ENCODE results near the gene MYL11. TPM values are rescaled to one million over a fixed set of nuclear protein-coding genes. Genes with fewer than 3 reads are reported as not detected.

Gene MYL11
- total RNA-seq, 5 donors from 2014 or later (not counting 1 experiment from before 2014, with no cell fraction given), result 0.91 to 1.3 (median 1.1) TPM; not detected in 2

- ATAC-seq (replicated peaks in 1 of 4) (no peak), DNase-seq (no peak)
- peaks cover 9% of the 10 kb centered on the region for H3K36me3 Mint-ChIP-seq
- Histone ChIP-seq H3K4me1 (ENCODE audit: control insufficient read depth in 1 of 2, extremely low read depth in 1 of 2, insufficient read depth in 2 of 2, low read length in 2 of 2) (peaks cover 2 to 42% of the 10 kb centered on the region in 2 experiments), H3K27ac (ENCODE audit: low read length) (peak overlapping the region; percentile 83), H3K9me3 (no peaks in the 10 kb centered on the region), H3K36me3 (ENCODE audit: control insufficient read depth in 2 of 2, extremely low read depth in 1 of 2, insufficient read depth in 1 of 2, low read length in 1 of 2) (peaks cover 24 to 59% of the 10 kb centered on the region in 2 donors), H3K27me3 (replicated peaks in 1 of 2; ENCODE audit: control insufficient read depth in 2 of 2, extremely low read depth in 1 of 2, insufficient read depth in 2 of 2, low read length in 1 of 2) (no peaks in the 10 kb centered on the region), H3K4me3 (ENCODE audit: control insufficient read depth in 1 of 2, extremely low read depth in 1 of 2, low read length in 1 of 2) (no peak overlapping the region)
- no peaks in the 10 kb centered on the region for H3K9me3 Mint-ChIP-seq
- H3K4me3 Mint-ChIP-seq, result peak overlapping the region; percentile 92 to 94 (median 93)
- 76% methylated on average over 6 of the region's 12 CpGs for WGBS (ENCODE audit: insufficient coverage)
- H3K27ac Mint-ChIP-seq, result peak overlapping the region; percentile 96 to 97
- POLR2A ChIA-PET, result no interaction called here
- peaks cover 30 to 34% (median 30%) of the 10 kb centered on the region in 3 donors for H3K4me1 Mint-ChIP-seq
- CTCF ChIA-PET, result interaction anchor here (0.5 to 2.7 kb wide), 3 partner anchors 14 to 533 kb away, joined by 4 to 9 read pairs (median 4); partner anchors contain the start of gene TBC1D10B (in 1 of the 2)
- no peaks in the 10 kb centered on the region for H3K27me3 Mint-ChIP-seq
Observed at GRCh38 chr16:30356401-30357084, 18.1 kb upstream of the MYL11 start.

GRCh38 chr16:30357085-30357714, 17.4 kb upstream of the MYL11 start:
- no peaks in the 10 kb centered on the region for H3K9me3 ChIP-seq

GRCh38 chr16:30357715-30358576, 16.7 kb upstream of the MYL11 start:
- H3K4me1 ChIP-seq (ENCODE audit: control insufficient read depth in 1 of 2, extremely low read depth in 1 of 2, insufficient read depth in 2 of 2, low read length in 2 of 2), result peaks cover 2 to 35% of the 10 kb centered on the region in 2 experiments
- H3K27ac ChIP-seq (ENCODE audit: low read length), result no peak overlapping the region
- DNase-seq (no peak), ATAC-seq (replicated peaks in 1 of 4) (no peak)
- ChIA-PET POLR2A (no interaction called here), CTCF (interaction anchor here in 1 of 2 donors (0.5 kb wide), 1 partner anchor 20 kb away, joined by 6 read pairs; no protein-coding TSS in a partner anchor)
- peaks cover 22 to 46% of the 10 kb centered on the region in 2 donors for H3K36me3 ChIP-seq (ENCODE audit: control insufficient read depth in 2 of 2, extremely low read depth in 1 of 2, insufficient read depth in 1 of 2, low read length in 1 of 2)
- Mint-ChIP-seq H3K4me3 (no peak overlapping the region), H3K9me3 (no peaks in the 10 kb centered on the region), H3K36me3 (peaks cover 12% of the 10 kb centered on the region), H3K27me3 (no peaks in the 10 kb centered on the region), H3K4me1 (peaks cover 28 to 30% (median 30%) of the 10 kb centered on the region in 3 donors), H3K27ac (no peak overlapping the region)
- no peaks in the 10 kb centered on the region for H3K27me3 ChIP-seq (replicated peaks in 1 of 2; ENCODE audit: control insufficient read depth in 2 of 2, extremely low read depth in 1 of 2, insufficient read depth in 2 of 2, low read length in 1 of 2)
- no peaks in the 10 kb centered on the region for H3K9me3 ChIP-seq
- H3K4me3 ChIP-seq (ENCODE audit: control insufficient read depth in 1 of 2, extremely low read depth in 1 of 2, low read length in 1 of 2), result no peak overlapping the region
- WGBS (ENCODE audit: insufficient coverage), result 95% methylated on average over 29 of the region's 37 CpGs

More at GRCh38 chr16:30357085-30357714, 17.4 kb upstream of the MYL11 start:
- no peaks in the 10 kb centered on the region for H3K27me3 Mint-ChIP-seq
- ChIA-PET CTCF (interaction anchor here in 1 of 2 donors (2.7 kb wide), 1 partner anchor 14 kb away, joined by 9 read pairs; the partner anchor contains the start of gene TBC1D10B), POLR2A (no interaction called here)
- H3K4me1 Mint-ChIP-seq, result peaks cover 30 to 33% (median 30%) of the 10 kb centered on the region in 3 donors
- WGBS (ENCODE audit: insufficient coverage), result 100% methylated on average over 2 of the region's 5 CpGs
- H3K9me3 Mint-ChIP-seq, result no peaks in the 10 kb centered on the region
- H3K4me3 Mint-ChIP-seq, result no peak overlapping the region
- H3K27ac Mint-ChIP-seq, result peak overlapping the region; percentile 58 to 76
- H3K4me3 ChIP-seq (ENCODE audit: control insufficient read depth in 1 of 2, extremely low read depth in 1 of 2, low read length in 1 of 2), result no peak overlapping the region
- peak overlapping the region; percentile 18 for H3K27ac ChIP-seq (ENCODE audit: low read length)
- peaks cover 22 to 53% of the 10 kb centered on the region in 2 donors for H3K36me3 ChIP-seq (ENCODE audit: control insufficient read depth in 2 of 2, extremely low read depth in 1 of 2, insufficient read depth in 1 of 2, low read length in 1 of 2)
- H3K36me3 Mint-ChIP-seq, result peaks cover 9% of the 10 kb centered on the region
- no peaks in the 10 kb centered on the region for H3K27me3 ChIP-seq (replicated peaks in 1 of 2; ENCODE audit: control insufficient read depth in 2 of 2, extremely low read depth in 1 of 2, insufficient read depth in 2 of 2, low read length in 1 of 2)
- ATAC-seq (replicated peaks in 1 of 4) (no peak), DNase-seq (no peak)
- peaks cover 2 to 39% of the 10 kb centered on the region in 2 experiments for H3K4me1 ChIP-seq (ENCODE audit: control insufficient read depth in 1 of 2, extremely low read depth in 1 of 2, insufficient read depth in 2 of 2, low read length in 2 of 2)

GRCh38 chr16:30358577-30358936, 16.0 kb upstream of the MYL11 start:
- Histone ChIP-seq H3K4me3 (ENCODE audit: control insufficient read depth in 1 of 2, extremely low read depth in 1 of 2, low read length in 1 of 2) (no peak overlapping the region), H3K4me1 (ENCODE audit: control insufficient read depth in 1 of 2, extremely low read depth in 1 of 2, insufficient read depth in 2 of 2, low read length in 2 of 2) (peaks cover 2 to 29% of the 10 kb centered on the region in 2 experiments), H3K9me3 (no peaks in the 10 kb centered on the region), H3K36me3 (ENCODE audit: control insufficient read depth in 2 of 2, extremely low read depth in 1 of 2, insufficient read depth in 1 of 2, low read length in 1 of 2) (peaks cover 22 to 46% of the 10 kb centered on the region in 2 donors), H3K27me3 (replicated peaks in 1 of 2; ENCODE audit: control insufficient read depth in 2 of 2, extremely low read depth in 1 of 2, insufficient read depth in 2 of 2, low read length in 1 of 2) (no peaks in the 10 kb centered on the region), H3K27ac (ENCODE audit: low read length) (no peak overlapping the region)
- H3K4me1 Mint-ChIP-seq, result peaks cover 25 to 32% (median 27%) of the 10 kb centered on the region in 3 donors
- H3K27ac Mint-ChIP-seq, result no peak overlapping the region
- ChIA-PET CTCF (interaction anchor here in 1 of 2 donors (0.5 kb wide), 1 partner anchor 19 kb away, joined by 6 read pairs; no protein-coding TSS in a partner anchor), POLR2A (no interaction called here)
- H3K9me3 Mint-ChIP-seq, result no peaks in the 10 kb centered on the region
- DNase-seq (no peak), ATAC-seq (replicated peaks in 1 of 4) (no peak)
- 100% methylated on average over 4 of the region's 9 CpGs for WGBS (ENCODE audit: insufficient coverage)
- H3K27me3 Mint-ChIP-seq, result no peaks in the 10 kb centered on the region
- no peak overlapping the region for H3K4me3 Mint-ChIP-seq
- H3K36me3 Mint-ChIP-seq, result peaks cover 19% of the 10 kb centered on the region

GRCh38 chr16:30358990-30359870, 15.4 kb upstream of the MYL11 start:
- CTCF ChIA-PET, result interaction anchor here in 1 of 2 donors (0.5 kb wide), 1 partner anchor 19 kb away, joined by 6 read pairs; no protein-coding TSS in a partner anchor
- H3K27ac Mint-ChIP-seq, result peak overlapping the region in 1 of 2 donors; percentile 6

More at GRCh38 chr16:30358990-30359870, 15.4 kb upstream of the MYL11 start:
- Histone ChIP-seq H3K27me3 (replicated peaks in 1 of 2; ENCODE audit: control insufficient read depth in 2 of 2, extremely low read depth in 1 of 2, insufficient read depth in 2 of 2, low read length in 1 of 2) (no peaks in the 10 kb centered on the region), H3K4me3 (ENCODE audit: control insufficient read depth in 1 of 2, extremely low read depth in 1 of 2, low read length in 1 of 2) (no peak overlapping the region), H3K9me3 (no peaks in the 10 kb centered on the region), H3K4me1 (ENCODE audit: control insufficient read depth in 1 of 2, extremely low read depth in 1 of 2, insufficient read depth in 2 of 2, low read length in 2 of 2) (peaks cover 2 to 22% of the 10 kb centered on the region in 2 experiments), H3K36me3 (ENCODE audit: control insufficient read depth in 2 of 2, extremely low read depth in 1 of 2, insufficient read depth in 1 of 2, low read length in 1 of 2) (peaks cover 22 to 42% of the 10 kb centered on the region in 2 donors), H3K27ac (ENCODE audit: low read length) (no peak overlapping the region)
- no peak for ATAC-seq (replicated peaks in 1 of 4)
- peaks cover 19 to 25% (median 20%) of the 10 kb centered on the region in 3 donors for H3K4me1 Mint-ChIP-seq
- WGBS (ENCODE audit: insufficient coverage), result 96% methylated on average over 24 of the region's 28 CpGs
- no peak overlapping the region for H3K4me3 Mint-ChIP-seq
- H3K9me3 Mint-ChIP-seq, result no peaks in the 10 kb centered on the region
- POLR2A ChIA-PET, result no interaction called here
- H3K36me3 Mint-ChIP-seq, result peaks cover 19% of the 10 kb centered on the region
- no peak for DNase-seq
- no peaks in the 10 kb centered on the region for H3K27me3 Mint-ChIP-seq

Measured in T-cell (primary cell).